ENCODE data around the gene EFCAB9. TPM values are rescaled to one million over a fixed set of nuclear protein-coding genes. Genes with fewer than 3 reads are reported as not detected.
A peak's percentile ranks its signal among the peaks of the same experiment; 100 is the strongest.
"Not testable (repeated sequence)": the region's sequence is repeated elsewhere in the genome, so short reads cannot be mapped to it uniquely, and the experiment has no call there.

Gene EFCAB9
- total RNA-seq, 1 donor from 2014 or later = not detected

DNA sequence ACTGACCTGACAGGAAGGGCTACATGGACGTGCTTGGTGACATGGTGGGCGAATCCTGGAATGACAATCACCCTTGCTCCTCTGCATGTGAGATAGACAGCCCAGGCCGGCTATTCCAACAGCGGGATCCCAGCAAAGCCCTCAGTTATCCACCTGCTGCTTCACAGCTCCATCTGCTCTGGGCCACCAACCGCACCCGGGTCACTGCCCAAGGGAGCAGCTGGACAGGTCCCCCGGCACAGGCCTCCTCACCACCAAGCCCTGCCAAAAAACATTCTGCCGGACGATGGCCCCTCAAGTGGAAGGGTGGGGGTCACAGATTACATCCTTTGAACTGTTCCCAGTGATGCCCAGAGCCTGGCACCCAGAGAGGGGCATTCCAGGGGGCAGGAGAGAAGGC, 45.6 kb upstream of the EFCAB9 start:
- Histone ChIP-seq H3K4me1 (no peaks in the 10 kb centered on the region), H3K27ac (no peak overlapping the region), H3K9me3 (ENCODE audit: low read depth) (no peaks in the 10 kb centered on the region), H4K20me1 (ENCODE audit: low read depth) (no peaks in the 10 kb centered on the region), H2AFZ (replicated peaks) (no peak overlapping the region), H3K9ac (no peak overlapping the region), H3K4me3 (no peak overlapping the region), H3K27me3 (no peaks in the 10 kb centered on the region), H3K36me3 (no peaks in the 10 kb centered on the region), H3K79me2 (ENCODE audit: low read depth) (no peaks in the 10 kb centered on the region), H3F3A (ENCODE audit: low read depth) (no peaks in the 10 kb centered on the region), H3K4me2 (no peak overlapping the region)
- Mint-ChIP-seq H3K27ac (no peak overlapping the region), H3K27me3 (ENCODE audit: insufficient read depth, low read depth) (no peaks in the 10 kb centered on the region), H3K9me3 (no peaks in the 10 kb centered on the region), H3K4me3 (no peak overlapping the region), H3K36me3 (peaks cover 2% of the 10 kb centered on the region), H3K4me1 (peaks cover 18% of the 10 kb centered on the region)
- no peak for DNase-seq (ENCODE audit: low spot score)
- TF ChIP-seq, protein P1, sequence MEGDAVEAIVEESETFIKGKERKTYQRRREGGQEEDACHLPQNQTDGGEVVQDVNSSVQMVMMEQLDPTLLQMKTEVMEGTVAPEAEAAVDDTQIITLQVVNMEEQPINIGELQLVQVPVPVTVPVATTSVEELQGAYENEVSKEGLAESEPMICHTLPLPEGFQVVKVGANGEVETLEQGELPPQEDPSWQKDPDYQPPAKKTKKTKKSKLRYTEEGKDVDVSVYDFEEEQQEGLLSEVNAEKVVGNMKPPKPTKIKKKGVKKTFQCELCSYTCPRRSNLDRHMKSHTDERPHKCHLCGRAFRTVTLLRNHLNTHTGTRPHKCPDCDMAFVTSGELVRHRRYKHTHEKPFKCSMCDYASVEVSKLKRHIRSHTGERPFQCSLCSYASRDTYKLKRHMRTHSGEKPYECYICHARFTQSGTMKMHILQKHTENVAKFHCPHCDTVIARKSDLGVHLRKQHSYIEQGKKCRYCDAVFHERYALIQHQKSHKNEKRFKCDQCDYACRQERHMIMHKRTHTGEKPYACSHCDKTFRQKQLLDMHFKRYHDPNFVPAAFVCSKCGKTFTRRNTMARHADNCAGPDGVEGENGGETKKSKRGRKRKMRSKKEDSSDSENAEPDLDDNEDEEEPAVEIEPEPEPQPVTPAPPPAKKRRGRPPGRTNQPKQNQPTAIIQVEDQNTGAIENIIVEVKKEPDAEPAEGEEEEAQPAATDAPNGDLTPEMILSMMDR (IDR thresholded peaks at IDR 0.05) = no peak
- TF ChIP-seq EZH2phosphoT487 (IDR thresholded peaks at IDR 0.05) (no peak), EZH2 (IDR thresholded peaks at IDR 0.05) (no peak)

- H3K9ac ChIP-seq = no peak overlapping the region
- no peak overlapping the region for H3K27ac ChIP-seq
- H3K27me3 Mint-ChIP-seq (ENCODE audit: insufficient read depth, low read depth) = peaks cover 2% of the 10 kb centered on the region
- H3K4me1 ChIP-seq = no peaks in the 10 kb centered on the region
- no peaks in the 10 kb centered on the region for H3K36me3 ChIP-seq
- no peak overlapping the region for H3K4me2 ChIP-seq
- no peaks in the 10 kb centered on the region for H3K79me2 ChIP-seq (ENCODE audit: low read depth)
- H3K27ac Mint-ChIP-seq = no peak overlapping the region
- H4K20me1 ChIP-seq (ENCODE audit: low read depth) = no peaks in the 10 kb centered on the region
- H2AFZ ChIP-seq (replicated peaks) = no peak overlapping the region
- H3K27me3 ChIP-seq = no peaks in the 10 kb centered on the region
- peaks cover 17% of the 10 kb centered on the region for H3K4me1 Mint-ChIP-seq
- no peaks in the 10 kb centered on the region for H3K9me3 Mint-ChIP-seq
- no peak overlapping the region for H3K4me3 ChIP-seq
- no peak overlapping the region for H3K4me3 Mint-ChIP-seq
- no peak for DNase-seq (ENCODE audit: low spot score)
- no peaks in the 10 kb centered on the region for H3K9me3 ChIP-seq (ENCODE audit: low read depth)
- H3F3A ChIP-seq (ENCODE audit: low read depth) = no peaks in the 10 kb centered on the region
- peaks cover 2% of the 10 kb centered on the region for H3K36me3 Mint-ChIP-seq
- no peak for TF ChIP-seq EZH2 (IDR thresholded peaks at IDR 0.05)
- TF ChIP-seq, protein P1 (IDR thresholded peaks at IDR 0.05) = no peak
- TF ChIP-seq EZH2phosphoT487 (IDR thresholded peaks at IDR 0.05) = no peak
These were observed 44.9 kb upstream of the EFCAB9 start for GRCh38 chr5:172149073-172149472.

GRCh38 chr5:172149481-172149880, 44.5 kb upstream of the EFCAB9 start:
- not testable (repeated sequence) for H3K27me3 ChIP-seq; H3K4me2 ChIP-seq; H3K27ac ChIP-seq; H3K36me3 ChIP-seq; H3K36me3 Mint-ChIP-seq; H3K9ac ChIP-seq; H3F3A ChIP-seq (ENCODE audit: low read depth); DNase-seq (ENCODE audit: low spot score); H3K9me3 Mint-ChIP-seq; H3K4me3 Mint-ChIP-seq; H3K4me1 ChIP-seq; H3K9me3 ChIP-seq (ENCODE audit: low read depth); H3K4me3 ChIP-seq; H2AFZ ChIP-seq (replicated peaks); H4K20me1 ChIP-seq (ENCODE audit: low read depth); H3K79me2 ChIP-seq (ENCODE audit: low read depth); H3K27ac Mint-ChIP-seq; H3K27me3 Mint-ChIP-seq (ENCODE audit: insufficient read depth, low read depth)
- peaks cover 15% of the 10 kb centered on the region for H3K4me1 Mint-ChIP-seq

DNA sequence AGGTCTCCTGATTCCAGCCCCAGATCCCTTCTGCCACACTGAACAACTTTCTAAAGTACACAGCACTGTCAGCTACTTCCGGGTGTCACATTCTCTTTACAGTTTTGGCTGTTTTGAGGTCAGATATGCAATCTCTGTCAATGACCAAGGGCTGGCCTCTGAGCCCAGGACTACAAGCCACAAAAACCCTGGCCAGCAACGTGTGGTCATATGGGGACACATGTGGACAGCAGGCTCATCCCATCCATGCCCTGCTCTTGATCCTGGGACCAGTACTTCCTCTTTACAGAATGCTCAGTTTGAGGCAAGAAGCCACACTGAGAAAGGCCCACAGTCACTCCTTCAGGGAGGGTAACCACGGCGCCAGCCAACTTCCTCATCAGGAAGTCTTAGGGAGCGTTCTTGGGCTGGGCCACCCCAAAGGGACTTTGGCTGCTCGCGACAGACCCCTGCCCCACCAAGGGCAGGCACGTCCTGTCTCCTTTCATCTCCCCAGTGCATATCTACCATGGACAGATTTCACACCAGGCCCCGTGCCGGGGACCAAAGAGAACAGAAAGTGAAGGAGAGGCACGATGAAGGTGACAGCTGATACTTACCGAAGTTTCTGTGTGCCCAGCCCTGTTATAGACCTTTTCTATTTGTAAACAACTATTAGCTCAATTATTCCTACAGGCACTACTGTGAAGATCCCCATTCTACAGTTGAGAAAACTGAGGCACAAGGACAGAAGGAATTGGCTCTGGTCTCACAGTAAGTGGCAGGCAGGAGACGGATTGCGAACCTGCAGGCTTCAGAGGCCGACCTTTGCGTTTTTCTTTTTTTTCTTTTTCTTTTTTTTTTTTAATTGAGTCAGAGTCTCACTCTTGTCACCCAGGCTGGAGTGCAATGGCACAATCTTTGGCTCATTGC, 43.2 kb upstream of the EFCAB9 start:
- Histone ChIP-seq H3K9me3 (ENCODE audit: low read depth) (no peaks in the 10 kb centered on the region), H3K9ac (no peak overlapping the region), H3F3A (ENCODE audit: low read depth) (no peaks in the 10 kb centered on the region), H3K27ac (no peak overlapping the region), H3K4me2 (no peak overlapping the region), H3K79me2 (ENCODE audit: low read depth) (no peaks in the 10 kb centered on the region), H3K27me3 (no peaks in the 10 kb centered on the region), H4K20me1 (ENCODE audit: low read depth) (no peaks in the 10 kb centered on the region), H2AFZ (replicated peaks) (no peak overlapping the region), H3K36me3 (no peaks in the 10 kb centered on the region), H3K4me1 (no peaks in the 10 kb centered on the region), H3K4me3 (no peak overlapping the region)
- no peak for TF ChIP-seq EZH2phosphoT487 (IDR thresholded peaks at IDR 0.05)
- no peak for TF ChIP-seq EZH2 (IDR thresholded peaks at IDR 0.05)
- TF ChIP-seq, protein P1 (IDR thresholded peaks at IDR 0.05) = no peak
- peak overlapping the region; percentile 32 for H3K27ac Mint-ChIP-seq
- no peaks in the 10 kb centered on the region for H3K9me3 Mint-ChIP-seq
- peaks cover 11% of the 10 kb centered on the region for H3K4me1 Mint-ChIP-seq
- H3K27me3 Mint-ChIP-seq (ENCODE audit: insufficient read depth, low read depth) = peaks cover 2% of the 10 kb centered on the region
- DNase-seq (ENCODE audit: low spot score) = no peak
- no peak overlapping the region for H3K4me3 Mint-ChIP-seq
- peaks cover 4% of the 10 kb centered on the region for H3K36me3 Mint-ChIP-seq

Data from neural progenitor cell (in vitro differentiated cells).